ENCODE results near the gene MKNK1.

Gene MKNK1

GRCh38 chr1:46595127-46595526 lies 8.9 kb downstream of the MKNK1 start:
- DNase-seq = no peak

DNA sequence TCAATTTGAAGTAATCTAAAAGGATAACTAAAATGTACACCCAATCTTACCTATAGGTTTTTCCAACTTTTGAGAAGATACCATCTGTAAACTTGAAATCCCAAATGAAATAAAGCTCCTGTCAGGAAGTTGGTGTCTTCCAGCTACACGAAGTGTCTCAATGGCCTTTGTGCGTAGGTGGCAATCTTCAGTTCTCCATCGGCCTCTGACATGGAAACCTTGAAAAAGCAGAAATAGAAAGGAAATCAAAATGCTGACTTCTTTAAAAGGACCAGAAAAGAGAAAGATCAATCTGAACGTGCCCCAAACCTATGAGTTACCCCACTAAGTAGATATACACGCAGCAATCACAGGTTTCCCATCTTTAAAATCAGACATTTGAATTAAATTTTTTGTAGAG lies 10.0 kb downstream of the MKNK1 start:
- no peak for DNase-seq

GRCh38 chr1:46592823-46593222 lies 11.2 kb downstream of the MKNK1 start:
- no peak for DNase-seq

DNA sequence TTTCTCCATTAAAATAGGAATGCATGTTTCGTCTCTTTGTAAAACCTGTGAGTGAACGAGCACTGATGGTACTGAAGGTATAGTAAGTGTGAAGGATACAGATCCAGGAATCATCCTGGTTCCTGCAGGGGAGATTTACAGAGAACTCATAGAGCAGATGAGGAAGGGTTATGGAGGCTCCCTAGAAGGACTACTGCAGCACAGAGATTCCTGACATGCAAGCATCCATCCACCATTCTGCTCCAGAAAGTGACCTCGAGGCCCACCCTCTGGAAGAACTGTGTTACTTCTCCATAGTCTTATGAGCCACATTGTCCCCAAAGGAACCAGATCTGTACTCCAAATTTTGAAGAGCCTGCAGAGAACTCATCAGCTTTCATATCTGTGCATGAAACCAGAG lies 14.5 kb downstream of the MKNK1 start:
- DNase-seq = no peak

GRCh38 chr1:46587069-46587468 lies 17.0 kb downstream of the MKNK1 start:
- no peak for DNase-seq

- DNase-seq = no peak
These were observed 18.6 kb downstream of the MKNK1 start for GRCh38 chr1:46585312-46585938.

DNA sequence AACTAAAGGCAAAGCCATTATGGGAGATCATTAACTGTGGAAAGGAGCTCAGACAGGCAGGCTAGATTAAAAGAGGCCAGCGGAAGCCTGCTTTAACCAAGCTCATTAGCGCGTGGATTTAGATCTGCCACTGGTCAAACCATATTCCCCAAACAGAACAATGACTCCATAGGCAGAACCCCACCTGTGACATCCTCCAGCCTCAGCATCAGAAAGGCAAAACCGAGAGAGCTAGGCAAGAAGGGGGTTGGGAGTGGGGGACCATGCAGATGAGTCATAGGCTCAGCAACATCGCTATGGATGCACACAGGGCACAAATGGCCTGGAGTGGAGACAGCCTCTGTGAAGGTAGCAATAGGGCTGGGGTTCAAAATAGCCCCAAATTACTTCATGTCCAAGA lies 20.6 kb downstream of the MKNK1 start:
- DNase-seq = no peak

DNA sequence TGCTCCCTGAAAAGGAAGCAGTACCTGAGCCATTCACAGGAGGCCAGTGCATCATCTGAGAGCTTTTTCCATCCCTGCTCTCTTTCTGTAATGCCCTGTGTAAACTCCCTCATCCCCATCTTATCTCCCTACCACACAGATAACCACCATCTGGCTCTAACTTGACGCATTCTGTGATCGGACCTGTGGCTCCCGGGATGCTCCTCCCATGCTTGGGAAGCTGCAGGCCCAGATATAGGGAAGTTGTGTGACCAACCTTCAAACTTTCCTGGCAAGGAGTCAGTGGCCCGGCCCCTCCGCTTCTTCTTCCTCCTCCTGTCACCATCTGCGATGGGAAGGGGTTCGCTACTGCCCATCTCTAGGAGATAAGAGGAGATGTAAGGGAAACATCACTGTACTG lies 21.1 kb downstream of the MKNK1 start:
- no peak for DNase-seq

DNA sequence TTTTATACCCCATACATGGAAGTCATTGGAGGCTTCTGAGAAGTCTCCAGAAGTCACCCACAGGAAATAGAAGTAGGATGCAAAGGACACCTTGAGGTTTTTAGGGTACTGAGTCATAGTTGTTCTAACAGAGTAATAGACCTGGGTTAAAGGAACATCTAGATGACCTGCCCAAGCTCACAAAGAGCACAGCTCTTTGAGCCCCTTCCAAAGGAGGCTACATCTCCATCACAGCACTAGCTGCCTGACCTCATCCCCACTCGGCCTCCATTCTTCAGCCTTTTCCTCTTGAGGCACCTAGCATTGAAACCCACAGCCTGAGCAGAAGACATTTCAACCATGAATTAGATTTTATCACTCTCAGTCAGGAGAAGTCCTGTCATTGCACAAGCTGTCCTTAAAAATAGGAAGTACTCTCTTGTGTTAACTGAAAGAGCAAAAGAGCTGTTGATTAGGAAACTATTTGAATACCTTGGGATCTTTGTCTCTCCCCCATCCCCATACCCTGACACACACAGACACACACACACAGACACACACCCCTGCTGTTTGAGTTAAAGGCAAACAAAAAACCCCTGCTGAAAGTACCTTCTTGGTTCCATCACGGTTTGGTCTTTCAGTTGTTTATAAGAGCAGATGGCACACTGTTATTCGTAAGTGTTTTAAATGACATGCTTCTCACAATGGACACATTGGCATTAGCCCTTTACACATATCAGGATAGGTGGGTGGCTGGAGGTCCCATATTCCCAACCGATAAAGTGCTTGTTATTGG lies 22.2 kb downstream of the MKNK1 start:
- DNase-seq = no peak

- DNase-seq = no peak
These were observed 23.7 kb downstream of the MKNK1 start for GRCh38 chr1:46580140-46580903.

DNA sequence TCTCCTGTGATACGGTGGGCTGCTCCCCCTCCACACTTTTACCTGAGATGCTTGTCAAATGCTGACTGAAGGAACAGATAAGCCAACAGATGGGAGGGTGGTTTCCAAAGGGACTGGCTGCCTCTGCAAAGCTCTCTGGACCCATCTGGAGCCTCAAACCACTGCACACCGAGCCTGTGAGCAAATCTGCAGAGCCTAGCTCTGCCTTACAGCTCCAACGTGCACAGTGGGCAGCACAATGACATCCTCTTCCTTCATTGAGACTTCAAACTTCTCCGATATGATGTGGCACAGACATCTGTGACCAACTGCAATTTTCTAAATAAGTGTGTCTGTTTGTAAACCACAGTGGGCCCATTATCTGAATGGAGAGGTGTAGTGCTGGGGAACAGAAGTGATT lies 26.4 kb downstream of the MKNK1 start:
- DNase-seq = no peak

GRCh38 chr1:46576596-46576995 lies 27.5 kb downstream of the MKNK1 start:
- no peak for DNase-seq

DNA sequence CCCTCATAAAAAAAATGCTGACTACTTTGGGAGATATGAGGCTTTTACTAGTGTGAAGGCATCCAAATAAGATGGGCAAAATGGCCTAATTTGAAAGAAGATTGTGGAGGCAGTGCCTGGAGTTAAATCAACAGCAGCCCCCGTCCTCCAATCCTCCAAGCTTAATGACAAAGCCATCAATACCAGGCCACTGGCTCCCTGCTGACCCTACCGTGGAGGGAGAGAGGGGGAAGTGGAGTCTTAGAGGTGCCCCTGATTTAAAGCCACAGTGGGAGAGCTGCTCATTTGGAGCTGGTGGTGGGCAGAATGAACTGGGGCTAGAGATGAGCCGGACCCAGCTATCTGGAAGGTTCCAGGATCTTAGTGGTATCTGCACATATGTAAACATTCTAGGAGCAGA lies 28.3 kb downstream of the MKNK1 start:
- no peak for DNase-seq

- no peak for DNase-seq
These were observed 28.8 kb downstream of the MKNK1 start for GRCh38 chr1:46575300-46575699.

- no peak for DNase-seq
These were observed 32.3 kb downstream of the MKNK1 start for GRCh38 chr1:46571691-46572225.

GRCh38 chr1:46569884-46570725 lies 34.0 kb downstream of the MKNK1 start:
- DNase-seq = no peak

DNA sequence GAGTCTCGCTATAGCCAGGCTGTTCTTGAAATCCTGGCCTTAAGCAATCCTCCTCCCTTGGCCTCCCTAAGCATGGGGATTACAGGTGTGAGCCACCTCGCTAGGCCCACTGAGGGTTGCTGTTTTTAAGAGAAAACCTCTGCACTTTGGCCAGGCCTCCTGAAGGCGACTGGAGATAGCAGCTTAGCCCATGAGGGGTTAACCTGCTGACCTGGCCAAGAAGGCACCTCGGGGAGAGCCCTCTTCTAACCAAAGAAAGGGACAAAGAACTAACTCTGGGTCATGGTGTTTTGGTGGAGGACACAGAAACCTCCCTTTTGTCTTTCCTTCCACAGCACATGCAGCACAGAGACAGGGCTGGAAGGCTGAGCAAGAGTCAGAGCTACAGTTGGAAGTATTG lies 35.0 kb downstream of the MKNK1 start:
- DNase-seq = no peak

DNA sequence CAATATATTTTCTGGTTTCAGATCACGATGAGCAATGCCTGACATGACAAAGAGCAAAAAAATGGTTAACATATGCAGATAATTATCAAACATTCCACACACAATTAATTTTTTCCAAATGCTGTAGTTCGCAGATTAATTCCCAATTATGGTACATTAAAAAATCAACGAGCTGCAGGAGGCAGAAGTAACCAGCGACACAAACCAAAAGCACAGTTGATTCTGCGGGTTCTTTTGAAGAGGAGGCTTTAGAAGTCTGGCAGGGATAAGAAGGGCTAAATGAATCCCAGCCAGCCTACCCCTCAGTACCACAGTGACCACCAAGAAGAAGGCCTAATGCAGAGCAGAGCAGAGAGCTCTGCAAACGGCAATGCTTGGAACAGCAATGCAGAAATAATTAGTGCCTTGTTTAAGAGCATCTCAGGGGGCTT lies 35.6 kb downstream of the MKNK1 start:
- DNase-seq = no peak

GRCh38 chr1:46563341-46563740 lies 40.7 kb downstream of the MKNK1 start:
- no peak for DNase-seq

DNA sequence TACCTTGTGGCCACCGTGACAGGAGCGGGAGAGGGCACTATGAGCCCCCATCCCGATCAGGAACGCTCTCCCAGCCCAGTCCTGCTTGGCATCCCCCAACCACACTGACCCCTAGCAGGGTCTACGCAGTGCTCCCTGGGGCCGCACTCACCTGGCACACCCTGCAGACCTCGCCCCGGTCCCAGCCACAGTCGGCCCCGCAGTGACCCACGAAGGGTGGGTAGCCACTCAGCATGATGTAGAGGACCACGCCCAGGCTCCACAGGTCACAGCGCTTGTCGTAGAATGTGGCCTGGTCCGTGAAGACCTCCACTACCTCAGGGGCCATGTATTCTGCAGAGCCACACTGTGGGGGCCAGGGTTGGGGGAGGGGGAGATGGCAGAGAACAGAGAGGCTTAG lies 41.6 kb downstream of the MKNK1 start:
- DNase-seq = no peak

- DNase-seq = no peak
These were observed 45.1 kb downstream of the MKNK1 start for GRCh38 chr1:46558966-46559365.

GRCh38 chr1:46558141-46558963 lies 45.7 kb downstream of the MKNK1 start:
- DNase-seq = no peak
